OCI-LY3 (cell line): ENCODE measurements around the gene CGGBP1.

Experiments used
- EZH2phosphoT487 ChIP-seq: fragments of 200-600 bp; shearing (Covaris generic); IDR thresholded peaks from 2 replicates; pipeline ENCODE4 v1.6.1; 2018; ENCODE audit warnings: antibody characterized with exemption, mixed run types, low read depth
- TF ChIP-seq, protein P1 (sequence below): fragments of 200-600, 300-600 bp; sonication (generic); IDR thresholded peaks from 2 replicates; pipeline ENCODE4 v1.5.1; 2014; ENCODE audit warnings: antibody characterized with exemption, low read length, low read depth

DNA sequence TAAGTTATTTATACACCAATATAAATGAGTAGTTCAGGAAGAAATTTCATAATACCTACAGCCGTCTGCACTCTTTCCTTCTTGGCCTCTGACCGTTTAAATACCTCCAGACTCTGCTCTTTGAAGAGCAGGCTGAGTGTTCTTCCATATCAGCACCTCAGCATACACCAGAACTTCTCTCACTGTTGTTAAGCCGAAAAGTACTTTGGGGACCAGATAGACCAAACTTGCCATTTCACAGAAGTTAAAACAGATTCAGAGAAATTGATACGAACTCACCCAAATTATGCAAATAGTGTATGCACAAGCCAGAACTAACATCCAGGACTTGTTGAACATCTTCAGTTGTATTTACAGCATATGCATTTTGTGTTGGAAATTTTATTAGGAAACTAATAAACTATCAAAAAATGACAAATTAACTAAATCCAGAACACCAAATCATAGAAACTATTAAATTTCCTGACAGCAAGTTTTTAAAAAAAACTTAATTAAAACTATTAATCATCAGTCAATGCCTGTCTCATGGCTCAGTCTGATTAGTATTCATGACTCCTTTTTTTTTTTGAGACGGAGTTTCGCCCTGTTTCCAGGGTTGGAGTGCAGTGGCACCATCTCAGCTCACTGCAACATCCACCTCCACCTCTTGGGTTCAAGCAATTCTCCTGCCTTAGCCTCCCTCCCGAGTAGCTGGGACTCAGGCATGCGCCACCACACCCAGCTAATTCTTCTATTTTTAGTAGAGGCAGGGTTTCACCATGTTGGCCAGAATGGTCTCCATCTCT lies 24.1 kb downstream of the CGGBP1 start:
- TF ChIP-seq, protein P1, sequence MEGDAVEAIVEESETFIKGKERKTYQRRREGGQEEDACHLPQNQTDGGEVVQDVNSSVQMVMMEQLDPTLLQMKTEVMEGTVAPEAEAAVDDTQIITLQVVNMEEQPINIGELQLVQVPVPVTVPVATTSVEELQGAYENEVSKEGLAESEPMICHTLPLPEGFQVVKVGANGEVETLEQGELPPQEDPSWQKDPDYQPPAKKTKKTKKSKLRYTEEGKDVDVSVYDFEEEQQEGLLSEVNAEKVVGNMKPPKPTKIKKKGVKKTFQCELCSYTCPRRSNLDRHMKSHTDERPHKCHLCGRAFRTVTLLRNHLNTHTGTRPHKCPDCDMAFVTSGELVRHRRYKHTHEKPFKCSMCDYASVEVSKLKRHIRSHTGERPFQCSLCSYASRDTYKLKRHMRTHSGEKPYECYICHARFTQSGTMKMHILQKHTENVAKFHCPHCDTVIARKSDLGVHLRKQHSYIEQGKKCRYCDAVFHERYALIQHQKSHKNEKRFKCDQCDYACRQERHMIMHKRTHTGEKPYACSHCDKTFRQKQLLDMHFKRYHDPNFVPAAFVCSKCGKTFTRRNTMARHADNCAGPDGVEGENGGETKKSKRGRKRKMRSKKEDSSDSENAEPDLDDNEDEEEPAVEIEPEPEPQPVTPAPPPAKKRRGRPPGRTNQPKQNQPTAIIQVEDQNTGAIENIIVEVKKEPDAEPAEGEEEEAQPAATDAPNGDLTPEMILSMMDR, result no peak
- TF ChIP-seq EZH2phosphoT487, result no peak
